HCT116 (cell line): ENCODE measurements around the gene SNRPD2. TPM values are rescaled to one million over a fixed set of nuclear protein-coding genes. Genes with fewer than 3 reads are reported as not detected.

ENCODE experiments used
- ATAC-seq: fragments of 200-7000 bp; cut with Tn5 transposase; 2 replicates; pipeline ENCODE4 v1.9.1; 2020; ENCODE audit warnings: mild to moderate bottlenecking, moderate library complexity
- BruUV-seq: library from RNA; stranded (reverse); fragments of 400-500 nt; replicated peaks from 2 replicates; lab custom pipeline; 2021; lab: Mats Ljungman, UMichigan
- CTCF ChIA-PET: fragments of 300-600 bp; sonication (Branson Sonifier 250); formaldehyde crosslinking; loops from one replicate; lab custom pipeline; 2021; ENCODE audit warnings: antibody characterized with exemption; lab: Charles Lee
- POLR2A ChIA-PET: fragments of 300-600, 350-600 bp; sonication (Branson Sonifier 250); formaldehyde crosslinking; loops from one replicate; lab custom pipeline; 2021; ENCODE audit warnings: antibody characterized with exemption; lab: Charles Lee
- RAD21 ChIA-PET, 2 experiments: fragments of 300-600 bp; sonication (Branson Sonifier 250); formaldehyde crosslinking; loops; one replicate each; lab custom pipeline; 2023; ENCODE audit warnings: low total read pairs in 2 of 2; ENCODE audit not compliant: uncharacterized antibody in 2 of 2, unreplicated experiment in 2 of 2, low non-redundant PET in 1 of 2; lab: Charles Lee
- DNase-seq: peaks from one replicate; pipeline ENCODE4 v3.0.0-alpha.2; 2010; ENCODE audit warnings: low read depth, low spot score
- H2AFZ ChIP-seq: fragments of 200-600 bp; shearing (Covaris generic), sonication (generic); 2 replicates; pipeline ENCODE4 v1.6.1; 2017; ENCODE audit warnings: low read depth, mixed run types, mixed read lengths, antibody characterized with exemption, low read length; ENCODE audit not compliant: poor library complexity, severe bottlenecking
- H3K27ac ChIP-seq: 2 replicates; pipeline ENCODE4 v1.5.1; 2012; ENCODE audit warnings: low read depth, low read length
- H3K27me3 ChIP-seq: fragments of 200-600 bp; sonication (generic); 2 replicates; pipeline ENCODE4 v1.6.1; 2016; ENCODE audit warnings: mixed run types, low read length, mixed read lengths; ENCODE audit not compliant: insufficient read depth
- H3K36me3 ChIP-seq, 2 experiments: fragments of 200-500 bp in 1 of 2; fragments of 200-600 bp in 1 of 2; sonication (Bioruptor generic) in 1 of 2; sonication (generic) in 1 of 2; 2 replicates each; pipeline versions ENCODE4 v1.5.1 to v1.6.1; 2014 to 2016; ENCODE audit warnings: low read length in 2 of 2, inconsistent platforms in 1 of 2, mixed read lengths in 1 of 2, mixed run types in 1 of 2; ENCODE audit not compliant: insufficient read depth in 2 of 2, control insufficient read depth in 1 of 2
- H3K4me1 ChIP-seq, 2 experiments: fragments of 200-600 bp in 1 of 2; sonication (generic) in 1 of 2; 2 replicates each; pipeline versions ENCODE4 v1.5.1 to v1.6.1; 2012 to 2017; ENCODE audit warnings: low read length in 2 of 2, inconsistent platforms in 1 of 2, mild to moderate bottlenecking in 1 of 2, mixed read lengths in 1 of 2, mixed run types in 1 of 2, moderate library complexity in 1 of 2; ENCODE audit not compliant: insufficient read depth in 2 of 2, control insufficient read depth in 1 of 2
- H3K4me2 ChIP-seq: fragments of 200-600 bp; sonication (generic); 2 replicates; pipeline ENCODE4 v1.6.1; 2017; ENCODE audit warnings: mixed run types, low read length, mixed read lengths
- H3K4me3 ChIP-seq, 2 experiments: fragments of 200-600 bp in 1 of 2; sonication (generic) in 1 of 2; replicated peaks in 1 of 2; 2 replicates each; pipeline ENCODE4 v1.5.1; 2011 to 2016; ENCODE audit warnings: low read length in 2 of 2, control low read depth in 1 of 2, low read depth in 1 of 2, mild to moderate bottlenecking in 1 of 2, mixed read lengths in 1 of 2, mixed run types in 1 of 2
- H3K79me2 ChIP-seq: fragments of 200-600 bp; sonication (generic); 2 replicates; pipeline ENCODE4 v1.6.1; 2017; ENCODE audit warnings: mild to moderate bottlenecking, mixed run types, low read length, moderate library complexity, mixed read lengths; ENCODE audit not compliant: insufficient read depth
- H3K9ac ChIP-seq: fragments of 200-600 bp; sonication (generic); 2 replicates; pipeline ENCODE4 v1.6.1; 2016; ENCODE audit warnings: low read length, mixed read lengths
- H3K9me2 ChIP-seq: fragments of 200-600 bp; sonication (generic), shearing (Covaris generic); 2 replicates; pipeline ENCODE4 v1.6.1; 2017; ENCODE audit warnings: mixed run types, mild to moderate bottlenecking, moderate library complexity; ENCODE audit not compliant: insufficient read depth
- H3K9me3 ChIP-seq, 2 experiments: fragments of 200-500 bp in 1 of 2; fragments of 200-600 bp in 1 of 2; sonication (Bioruptor generic) in 1 of 2; sonication (generic) in 1 of 2; 2 replicates each; pipeline ENCODE4 v1.6.1; 2014 to 2017; ENCODE audit warnings: low read length in 2 of 2, mixed read lengths in 2 of 2, inconsistent platforms in 1 of 2, low read depth in 1 of 2, mild to moderate bottlenecking in 1 of 2, mixed run types in 1 of 2, moderate library complexity in 1 of 2; ENCODE audit not compliant: control insufficient read depth in 1 of 2, insufficient read depth in 1 of 2
- H4K20me1 ChIP-seq: fragments of 200-600 bp; sonication (generic), shearing (Covaris generic); 2 replicates; pipeline ENCODE4 v1.6.1; 2017; ENCODE audit warnings: mixed run types, mild to moderate bottlenecking, moderate library complexity; ENCODE audit not compliant: insufficient read depth
- CBX3 ChIP-seq: IDR thresholded peaks from 2 replicates; pipeline ENCODE4 v1.6.1; 2012; ENCODE audit warnings: low read depth
- EGR1 ChIP-seq: IDR thresholded peaks from 2 replicates; pipeline ENCODE4 v1.6.1; 2012; ENCODE audit warnings: low read depth
- JUND ChIP-seq: IDR thresholded peaks from 2 replicates; pipeline ENCODE4 v1.6.1; 2012
- POLR2A ChIP-seq: IDR thresholded peaks from 2 replicates; pipeline ENCODE4 v1.7.0; 2011; ENCODE audit warnings: borderline replicate concordance; ENCODE audit not compliant: insufficient read depth, insufficient read length; ENCODE audit errors: extremely low read depth
- RAD21 ChIP-seq: IDR thresholded peaks from 2 replicates; pipeline ENCODE4 v1.6.1; 2012; ENCODE audit warnings: low read depth, mild to moderate bottlenecking
- SIN3A ChIP-seq: IDR thresholded peaks from 2 replicates; pipeline ENCODE4 v1.6.1; 2012; ENCODE audit warnings: low read depth
- SP1 ChIP-seq: IDR thresholded peaks from 2 replicates; pipeline ENCODE4 v1.6.1; 2012; ENCODE audit warnings: low read depth
- TCF7L2 ChIP-seq: IDR thresholded peaks from 2 replicates; pipeline ENCODE4 v1.7.0; 2011; ENCODE audit warnings: borderline replicate concordance, inconsistent platforms; ENCODE audit not compliant: insufficient read depth, insufficient read length; ENCODE audit errors: extremely low read depth
- YY1 ChIP-seq: IDR thresholded peaks from 2 replicates; pipeline ENCODE4 v1.6.1; 2011; ENCODE audit warnings: low read length, low read depth, moderate library complexity, mild to moderate bottlenecking; ENCODE audit not compliant: insufficient replicate concordance; ENCODE audit errors: extremely low read depth
- ZFX ChIP-seq: fragments of 450-650 bp; IDR thresholded peaks from 2 replicates; pipeline ENCODE4 v1.6.1; 2017
- intact Hi-C: fragments of 100-400 bp; cut with micrococcal nuclease; formaldehyde crosslinking; loops from 2 replicates; pipeline ENCODE4 v1.10.0; 2022
- total RNA-seq: library from RNA; stranded (reverse); gene quantifications from one replicate; pipeline ENCODE4 v1.2.1, GENCODE V29; 2021; ENCODE audit not compliant: unreplicated experiment
- TF ChIP-seq, protein P1 (sequence below): IDR thresholded peaks from 2 replicates; pipeline ENCODE4 v1.6.1; 2011; ENCODE audit warnings: mild to moderate bottlenecking, low read length, moderate library complexity; ENCODE audit not compliant: insufficient replicate concordance; ENCODE audit errors: extremely low read depth
- TF ChIP-seq, protein P2 (sequence below): IDR thresholded peaks from 2 replicates; pipeline ENCODE4 v1.6.1; 2012

The SNRPD2 gene
- total RNA-seq, 1 experiment from 2014 or later = 927 TPM

DNA sequence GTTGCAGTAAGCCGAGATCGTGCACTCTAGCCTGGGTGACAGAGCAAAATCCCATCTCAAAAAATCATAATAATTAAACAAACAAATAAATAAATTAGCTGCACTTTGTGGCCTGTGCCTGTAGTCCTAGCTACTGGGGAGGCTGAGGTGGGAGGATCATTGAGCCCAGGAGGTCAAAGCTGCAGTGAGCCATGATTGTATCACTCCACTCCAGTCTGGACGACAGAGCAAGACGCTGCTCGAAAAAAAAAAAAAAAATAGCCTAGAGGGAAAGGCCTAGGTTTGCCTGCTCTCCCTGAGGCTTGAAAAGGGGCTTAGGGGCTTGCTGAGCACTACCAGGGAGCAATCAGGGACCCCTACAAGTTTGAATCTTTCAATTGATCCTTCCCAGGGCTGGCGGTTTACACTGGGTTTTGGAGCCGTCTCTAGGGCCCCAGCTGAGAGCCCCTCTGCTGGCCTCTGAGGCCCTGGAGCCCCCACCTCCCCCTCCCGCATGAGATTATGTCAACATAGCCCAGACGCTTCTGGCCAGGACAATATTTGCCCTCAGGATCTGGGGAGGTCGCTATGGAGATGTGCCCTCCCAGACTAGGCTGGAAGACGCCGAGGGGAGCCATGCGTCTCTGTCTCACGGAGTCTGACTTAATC is 34.1 kb downstream of the SNRPD2 start:
- Histone ChIP-seq H3K27ac (no peak overlapping the region), H3K36me3 (no peaks in the 10 kb centered on the region), H3K4me3 (no peak overlapping the region), H3K27me3 (no peaks in the 10 kb centered on the region), H3K4me1 (no peaks in the 10 kb centered on the region; a peak in 1 of 4 replicates), H3K9me3 (no peaks in the 10 kb centered on the region), H3K9me2 (no peaks in the 10 kb centered on the region), H3K9ac (no peak overlapping the region), H2AFZ (no peak overlapping the region), H3K79me2 (no peaks in the 10 kb centered on the region), H3K4me2 (no peak overlapping the region), H4K20me1 (no peaks in the 10 kb centered on the region)
- no peak for TF ChIP-seq JUND
- TF ChIP-seq CBX3 = no peak
- TF ChIP-seq YY1 = no peak
- no peak for TF ChIP-seq EGR1
- TF ChIP-seq, protein P1, sequence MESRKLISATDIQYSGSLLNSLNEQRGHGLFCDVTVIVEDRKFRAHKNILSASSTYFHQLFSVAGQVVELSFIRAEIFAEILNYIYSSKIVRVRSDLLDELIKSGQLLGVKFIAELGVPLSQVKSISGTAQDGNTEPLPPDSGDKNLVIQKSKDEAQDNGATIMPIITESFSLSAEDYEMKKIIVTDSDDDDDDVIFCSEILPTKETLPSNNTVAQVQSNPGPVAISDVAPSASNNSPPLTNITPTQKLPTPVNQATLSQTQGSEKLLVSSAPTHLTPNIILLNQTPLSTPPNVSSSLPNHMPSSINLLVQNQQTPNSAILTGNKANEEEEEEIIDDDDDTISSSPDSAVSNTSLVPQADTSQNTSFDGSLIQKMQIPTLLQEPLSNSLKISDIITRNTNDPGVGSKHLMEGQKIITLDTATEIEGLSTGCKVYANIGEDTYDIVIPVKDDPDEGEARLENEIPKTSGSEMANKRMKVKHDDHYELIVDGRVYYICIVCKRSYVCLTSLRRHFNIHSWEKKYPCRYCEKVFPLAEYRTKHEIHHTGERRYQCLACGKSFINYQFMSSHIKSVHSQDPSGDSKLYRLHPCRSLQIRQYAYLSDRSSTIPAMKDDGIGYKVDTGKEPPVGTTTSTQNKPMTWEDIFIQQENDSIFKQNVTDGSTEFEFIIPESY = no peak
- TF ChIP-seq TCF7L2 = no peak
- TF ChIP-seq ZFX = no peak
- no peak for TF ChIP-seq SP1
- no peak for TF ChIP-seq POLR2A
- no peak for TF ChIP-seq RAD21
- TF ChIP-seq, protein P2, sequence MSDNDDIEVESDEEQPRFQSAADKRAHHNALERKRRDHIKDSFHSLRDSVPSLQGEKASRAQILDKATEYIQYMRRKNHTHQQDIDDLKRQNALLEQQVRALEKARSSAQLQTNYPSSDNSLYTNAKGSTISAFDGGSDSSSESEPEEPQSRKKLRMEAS = no peak
- no peak for TF ChIP-seq SIN3A
- RAD21 ChIA-PET = no interaction called here
- no peak for ATAC-seq
- no peak for DNase-seq
- CTCF ChIA-PET = interaction anchor here (1.3 kb wide), 1 partner anchor 15 kb away, joined by 3 read pairs; no protein-coding TSS in a partner anchor
- intact Hi-C loops = no loop called here
- no TSS peak for BruUV-seq
- POLR2A ChIA-PET = no interaction called here
